Stimulated activated CD4-positive, alpha-beta T cell treated with anti-CD3 and anti-CD28 coated beads, Interleukin-15, amount 100 ng/mL, for 1 hour (primary cell): Measurements from ENCODE around the gene SNAPC4.
"Not testable (repeated sequence)": the region's sequence is repeated elsewhere in the genome, so short reads cannot be mapped to it uniquely, and the experiment has no call there.

Experiments used
- DNase-seq, 2 donors: peaks; one replicate each; pipeline ENCODE4 v3.0.0-alpha.2; 2020; ENCODE audit warnings: low read depth in 1 of 2, low spot score in 1 of 2

Gene SNAPC4

GRCh38 chr9:136358016-136358415 lies 42.0 kb downstream of the SNAPC4 start:
- DNase-seq = no peak

GRCh38 chr9:136357202-136357725 lies 42.7 kb downstream of the SNAPC4 start:
- DNase-seq = no peak

GRCh38 chr9:136355616-136356557 lies 44.1 kb downstream of the SNAPC4 start:
- DNase-seq = no peak

GRCh38 chr9:136354592-136355085 lies 45.3 kb downstream of the SNAPC4 start:
- DNase-seq = no peak

- no peak for DNase-seq
These were observed 46.0 kb downstream of the SNAPC4 start for GRCh38 chr9:136353757-136354488.

- no peak for DNase-seq
These were observed 46.9 kb downstream of the SNAPC4 start for GRCh38 chr9:136353088-136353487.

GRCh38 chr9:136352682-136353081 lies 47.3 kb downstream of the SNAPC4 start:
- no peak for DNase-seq

- not testable (repeated sequence) for DNase-seq
These were observed 48.1 kb downstream of the SNAPC4 start for GRCh38 chr9:136351868-136352267.

GRCh38 chr9:136351252-136351800 lies 48.6 kb downstream of the SNAPC4 start:
- DNase-seq = no peak
